Measurements from ENCODE around the gene DNAJA3.
"Not testable (repeated sequence)": the region's sequence is repeated elsewhere in the genome, so short reads cannot be mapped to it uniquely, and the experiment has no call there.

Gene DNAJA3

GRCh38 chr16:4393240-4393600 is 32.4 kb upstream of the DNAJA3 start:
- Histone ChIP-seq H3K36me3 (peaks cover 100% of the 10 kb centered on the region), H3K27me3 (no peaks in the 10 kb centered on the region), H3K9me3 (no peaks in the 10 kb centered on the region), H3K4me3 (ENCODE audit: low read depth in 1 of 2, low read length in 1 of 2) (no peak overlapping the region), H3K4me1 (ENCODE audit: control insufficient read depth in 1 of 2, insufficient read depth in 1 of 2, low read depth in 1 of 2, low read length in 1 of 2) (no peaks in the 10 kb centered on the region), H3K27ac (no peak overlapping the region)
- no peak for TF ChIP-seq CTCF (IDR thresholded peaks at IDR 0.05)

GRCh38 chr16:4393850-4394249 is 31.8 kb upstream of the DNAJA3 start:
- H3K9me3 ChIP-seq; H3K27me3 ChIP-seq; H3K27ac ChIP-seq; H3K4me3 ChIP-seq (ENCODE audit: low read depth in 1 of 2, low read length in 1 of 2); H3K4me1 ChIP-seq (ENCODE audit: control insufficient read depth in 1 of 2, insufficient read depth in 1 of 2, low read depth in 1 of 2, low read length in 1 of 2): not testable (repeated sequence)
- peaks cover 100% of the 10 kb centered on the region for H3K36me3 ChIP-seq

- TF ChIP-seq CTCF (IDR thresholded peaks at IDR 0.05), result no peak
- no peaks in the 10 kb centered on the region for H3K27me3 ChIP-seq
- H3K4me3 ChIP-seq (ENCODE audit: low read depth in 1 of 2, low read length in 1 of 2), result no peak overlapping the region
- no peaks in the 10 kb centered on the region for H3K4me1 ChIP-seq (ENCODE audit: control insufficient read depth in 1 of 2, insufficient read depth in 1 of 2, low read depth in 1 of 2, low read length in 1 of 2)
- H3K27ac ChIP-seq, result no peak overlapping the region
- no peaks in the 10 kb centered on the region for H3K9me3 ChIP-seq
- peaks cover 100% of the 10 kb centered on the region for H3K36me3 ChIP-seq
Measured at GRCh38 chr16:4395055-4395726, 30.5 kb upstream of the DNAJA3 start.

GRCh38 chr16:4399001-4399730 is 26.5 kb upstream of the DNAJA3 start:
- H3K36me3 ChIP-seq, result peaks cover 100% of the 10 kb centered on the region

GRCh38 chr16:4401094-4401501 is 24.6 kb upstream of the DNAJA3 start:
- no peaks in the 10 kb centered on the region for H3K9me3 ChIP-seq
- H3K36me3 ChIP-seq, result peaks cover 100% of the 10 kb centered on the region
- H3K27ac ChIP-seq, result no peak overlapping the region
- H3K27me3 ChIP-seq, result no peaks in the 10 kb centered on the region
- H3K4me1 ChIP-seq (ENCODE audit: control insufficient read depth in 1 of 2, insufficient read depth in 1 of 2, low read depth in 1 of 2, low read length in 1 of 2), result peaks cover 0 to 4% of the 10 kb centered on the region in 2 experiments
- no peak for TF ChIP-seq CTCF (IDR thresholded peaks at IDR 0.05)
- H3K4me3 ChIP-seq (ENCODE audit: low read depth in 1 of 2, low read length in 1 of 2), result no peak overlapping the region

More at GRCh38 chr16:4399001-4399730, 26.5 kb upstream of the DNAJA3 start:
- H3K27ac ChIP-seq, result no peak overlapping the region
- TF ChIP-seq CTCF (IDR thresholded peaks at IDR 0.05), result no peak
- no peaks in the 10 kb centered on the region for H3K27me3 ChIP-seq
- H3K4me1 ChIP-seq (ENCODE audit: control insufficient read depth in 1 of 2, insufficient read depth in 1 of 2, low read depth in 1 of 2, low read length in 1 of 2), result peaks cover 0 to 4% of the 10 kb centered on the region in 2 experiments
- H3K9me3 ChIP-seq, result no peaks in the 10 kb centered on the region
- no peak overlapping the region for H3K4me3 ChIP-seq (ENCODE audit: low read depth in 1 of 2, low read length in 1 of 2)

- H3K4me3 ChIP-seq (ENCODE audit: low read depth in 1 of 2, low read length in 1 of 2), result no peak overlapping the region
- H3K4me1 ChIP-seq (ENCODE audit: control insufficient read depth in 1 of 2, insufficient read depth in 1 of 2, low read depth in 1 of 2, low read length in 1 of 2), result peaks cover 0 to 4% of the 10 kb centered on the region in 2 experiments
- TF ChIP-seq CTCF (IDR thresholded peaks at IDR 0.05), result no peak
- no peak overlapping the region for H3K27ac ChIP-seq
- peaks cover 100% of the 10 kb centered on the region for H3K36me3 ChIP-seq
- H3K27me3 ChIP-seq, result no peaks in the 10 kb centered on the region
- no peaks in the 10 kb centered on the region for H3K9me3 ChIP-seq
Measured at GRCh38 chr16:4401510-4401909, 24.2 kb upstream of the DNAJA3 start.
